HK-2 (cell line): Measurements from ENCODE around the gene GFAP.
"Not testable (repeated sequence)": the region's sequence is repeated elsewhere in the genome, so short reads cannot be mapped to it uniquely, and the experiment has no call there.

Source experiments
- DNase-seq: peaks from one replicate; pipeline ENCODE4 v3.0.0-alpha.2; 2018; ENCODE audit not compliant: unreplicated experiment

Gene GFAP

DNA sequence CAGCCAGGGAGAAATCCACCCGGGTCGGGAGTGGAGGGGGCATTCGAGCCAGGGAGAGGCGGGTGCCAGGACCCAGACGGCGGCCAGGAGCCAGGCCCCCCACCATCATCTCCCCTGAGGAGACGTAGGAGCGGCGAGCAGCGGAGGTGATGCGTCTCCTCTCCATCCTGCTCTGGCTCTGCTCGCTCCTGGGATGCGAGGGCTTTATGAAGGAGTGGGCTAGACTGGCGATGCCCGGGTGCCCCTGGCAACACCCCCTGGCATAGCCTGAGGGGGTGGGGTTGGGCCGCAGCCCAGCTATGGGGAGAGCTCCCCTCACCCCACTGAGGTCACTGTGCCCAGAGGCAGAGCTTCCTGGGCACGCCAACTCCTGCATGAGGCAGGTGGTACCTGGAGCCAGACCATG lies at the start of gene GFAP:
GFAP (minus strand) TSS at position 180 of the 406 bp plus-strand sequence; CDS start at position 166, 14 bp downstream.
- DNase-seq = no peak

DNA sequence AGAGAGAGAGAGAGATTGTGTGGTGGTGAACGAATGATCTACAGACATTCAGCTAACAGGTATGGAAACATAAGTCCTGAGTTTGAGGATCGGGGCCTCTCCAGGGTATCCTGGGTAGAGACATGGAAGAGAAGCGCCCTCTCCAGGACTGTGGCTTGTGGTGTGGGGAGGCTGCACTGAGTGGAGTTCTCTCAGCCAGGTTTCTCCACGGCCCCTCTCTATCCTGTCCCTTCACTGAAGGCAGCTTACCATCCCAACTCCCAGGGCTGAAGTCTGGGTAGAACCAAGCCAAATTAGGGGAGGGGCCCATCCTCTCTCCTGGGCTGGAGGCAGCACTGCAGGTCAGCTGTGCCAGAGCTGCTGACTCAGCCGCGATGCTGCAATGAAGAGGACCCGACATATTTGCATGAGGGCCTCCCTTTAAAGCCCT lies 46.6 kb upstream of the GFAP start:
- DNase-seq = no peak

DNA sequence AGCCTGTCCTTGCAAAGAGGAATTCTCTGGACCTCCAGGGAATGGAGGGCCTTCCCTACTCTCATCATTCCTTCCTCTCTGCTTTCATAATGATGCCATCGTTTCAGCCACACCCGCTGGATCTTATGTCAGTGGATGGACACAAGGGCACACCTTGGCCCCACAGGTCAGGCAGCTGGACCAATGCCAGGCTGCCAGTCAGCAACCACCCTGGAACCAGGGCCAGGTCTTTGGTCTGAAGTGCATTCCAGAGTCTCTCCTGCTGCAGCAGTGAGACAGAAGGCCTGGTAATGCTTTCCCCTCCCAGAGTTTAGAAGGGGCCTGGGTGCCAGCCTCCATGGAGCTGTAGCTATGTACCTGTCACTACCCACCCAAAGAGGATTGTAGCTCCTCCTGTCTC lies 45.4 kb upstream of the GFAP start:
- no peak for DNase-seq

DNA sequence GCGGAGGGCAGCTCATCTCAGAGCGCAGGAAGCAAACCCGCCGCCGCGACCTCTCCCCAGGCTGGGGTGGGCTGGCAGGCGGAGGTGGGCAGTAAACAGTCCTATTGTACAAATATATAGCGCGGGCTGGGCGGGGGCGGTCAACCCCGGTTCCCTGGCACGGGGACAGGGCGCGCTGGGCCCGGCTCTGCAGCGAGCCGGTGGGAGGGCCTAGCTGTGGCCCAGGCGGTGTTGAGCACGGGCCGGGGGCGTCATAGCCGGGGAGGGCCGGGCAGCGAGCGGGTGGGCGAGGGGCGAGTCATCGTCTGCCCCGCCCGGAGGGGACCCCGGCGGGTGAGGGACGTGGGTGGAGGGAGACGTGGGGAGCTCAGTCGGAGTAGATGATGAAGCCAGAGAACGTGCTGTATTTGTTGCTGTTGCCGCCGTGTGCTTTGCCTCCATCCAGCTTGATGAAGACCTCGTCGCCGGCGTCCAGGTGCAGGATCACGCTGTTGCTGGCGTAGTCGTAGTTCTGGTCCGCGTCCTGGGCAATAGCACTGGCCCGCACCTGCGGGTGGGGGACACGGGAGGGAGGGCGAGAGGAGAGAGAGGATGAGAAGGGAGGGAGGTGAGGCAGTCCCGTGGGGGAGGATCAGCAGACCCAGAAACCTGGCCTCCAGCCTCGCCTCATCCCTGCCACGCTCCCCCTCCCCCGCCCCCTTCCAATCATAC lies 44.7 kb upstream of the GFAP start:
- no peak for DNase-seq

DNA sequence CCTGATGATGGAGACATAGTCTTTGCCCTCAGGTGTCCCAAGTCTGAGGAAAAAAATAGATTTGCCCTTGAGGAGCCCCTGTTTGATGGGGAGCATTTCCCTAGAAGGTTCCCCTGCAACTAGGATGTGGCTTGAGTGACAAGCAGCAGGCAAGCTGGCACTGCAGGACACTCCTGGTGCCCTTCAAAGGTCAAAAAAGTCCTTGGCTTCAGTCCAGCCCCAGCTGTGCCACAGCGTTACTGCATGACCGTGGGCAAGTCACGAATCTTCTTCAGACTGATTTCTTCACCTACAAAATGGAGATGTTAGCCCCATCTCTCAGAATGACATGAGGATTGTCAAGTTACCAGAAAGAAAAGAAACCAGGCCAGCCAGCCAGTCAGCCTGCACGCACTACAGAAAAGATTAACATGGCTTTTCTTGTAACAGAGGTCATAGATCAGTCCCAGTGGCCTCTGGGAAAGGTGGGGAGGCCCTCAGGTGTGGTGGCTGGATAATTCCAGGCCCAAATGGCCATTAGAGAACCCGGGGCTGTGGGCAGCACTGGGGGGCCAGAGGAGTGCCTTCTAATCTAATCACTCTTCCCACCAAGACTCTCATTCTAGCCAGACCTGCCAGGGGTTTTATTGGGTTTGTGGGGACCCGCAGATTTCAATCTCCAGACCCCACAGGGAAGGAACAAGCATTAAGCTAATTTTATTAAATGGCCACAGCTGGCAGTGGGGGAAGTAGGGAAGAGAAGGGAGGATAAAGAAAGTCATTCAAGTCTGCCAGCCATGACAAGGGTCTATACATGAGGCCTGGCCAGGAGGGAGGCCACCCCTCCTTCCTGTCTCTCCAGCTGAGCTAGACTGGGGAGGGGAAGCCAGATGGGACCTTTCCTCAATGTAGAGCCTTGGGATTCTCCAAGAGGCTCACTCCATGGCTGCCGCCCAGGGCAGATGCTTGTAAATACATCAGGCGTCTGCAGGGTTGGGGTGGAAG lies 42.0 kb upstream of the GFAP start:
- no peak for DNase-seq

DNA sequence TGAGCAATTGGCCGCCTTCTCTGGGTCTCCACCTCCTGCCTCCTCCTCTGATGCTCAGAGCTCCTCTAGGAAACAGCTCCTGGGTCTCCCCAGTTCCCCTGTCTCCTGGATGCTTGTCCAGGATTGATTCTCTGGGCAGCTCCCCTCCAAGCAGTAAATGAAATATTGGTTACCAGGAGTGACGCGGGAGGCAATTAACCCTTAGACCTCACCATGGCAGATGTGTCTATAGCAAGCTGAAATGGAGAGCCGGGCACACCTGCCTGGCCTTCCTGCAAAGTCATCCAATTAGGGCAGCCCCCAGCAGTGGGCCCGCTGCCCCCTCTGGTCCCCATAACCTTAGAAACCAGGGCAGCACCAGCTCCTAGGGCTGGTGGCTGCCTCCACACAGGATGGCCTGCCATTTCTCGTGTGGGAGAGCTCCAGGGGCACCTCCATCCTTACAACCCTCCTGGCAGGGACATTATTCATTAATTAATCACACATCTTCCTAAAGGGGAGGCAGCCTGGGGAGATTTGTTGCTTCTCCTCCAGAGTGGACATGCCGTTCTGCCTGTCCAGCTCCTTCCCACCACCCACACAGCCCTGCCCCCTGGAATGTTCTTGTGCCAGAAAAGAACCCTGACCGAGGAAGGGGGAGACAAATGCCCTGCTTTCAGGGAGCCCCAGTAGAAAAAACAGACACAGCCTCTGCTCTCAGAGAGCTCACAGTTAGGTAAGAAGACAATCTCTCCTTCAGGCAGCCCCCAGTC lies 40.5 kb upstream of the GFAP start:
- no peak for DNase-seq

DNA sequence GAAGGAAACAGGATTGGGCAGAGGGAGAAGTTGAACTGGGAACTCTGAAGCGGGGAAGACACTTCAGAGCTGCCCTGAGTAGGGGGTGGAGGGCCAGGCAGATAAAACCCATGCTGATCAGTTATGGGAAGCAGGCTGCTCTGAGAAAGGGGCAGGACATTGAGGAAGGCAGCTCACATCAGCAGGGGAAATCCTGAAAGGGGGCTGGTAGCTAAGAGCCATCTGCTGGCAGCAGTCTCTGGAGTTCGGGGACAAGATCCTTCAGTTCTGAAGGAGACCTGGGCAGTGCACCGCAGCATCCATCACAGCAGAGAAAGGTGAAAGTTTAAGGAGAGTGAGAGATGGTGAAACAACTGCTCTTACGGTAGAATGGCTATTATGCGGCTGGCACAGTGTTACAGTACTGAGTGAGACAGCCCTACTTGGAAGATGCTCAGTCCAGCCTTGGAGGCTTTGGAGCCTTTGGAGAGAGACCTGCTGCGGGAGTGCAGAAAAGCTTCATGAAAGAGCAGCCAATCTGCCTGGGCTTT lies 37.7 kb upstream of the GFAP start:
- DNase-seq = no peak

DNA sequence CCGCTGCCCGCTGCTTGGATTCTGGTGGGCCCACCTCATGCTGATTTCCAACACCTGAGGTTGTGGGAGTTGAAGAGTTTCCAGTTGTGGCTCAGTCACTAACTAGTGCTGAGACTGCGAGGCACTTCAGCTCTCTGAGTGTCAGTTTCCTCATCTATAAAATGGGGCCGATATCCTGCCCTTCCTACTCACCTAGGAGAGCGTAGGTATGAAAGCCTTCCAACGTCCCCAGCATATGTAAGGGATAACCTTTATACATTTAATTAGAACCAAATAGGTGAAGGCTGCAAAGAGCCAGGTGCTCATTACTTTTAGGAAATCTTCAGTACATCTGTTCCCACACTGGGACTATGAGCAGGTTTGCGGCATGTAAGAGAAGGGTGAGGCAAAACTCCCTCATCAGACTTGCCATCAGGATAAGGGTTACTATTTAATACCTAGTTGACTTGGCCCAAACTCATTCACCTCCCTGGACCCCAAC lies 33.1 kb upstream of the GFAP start:
- no peak for DNase-seq

DNA sequence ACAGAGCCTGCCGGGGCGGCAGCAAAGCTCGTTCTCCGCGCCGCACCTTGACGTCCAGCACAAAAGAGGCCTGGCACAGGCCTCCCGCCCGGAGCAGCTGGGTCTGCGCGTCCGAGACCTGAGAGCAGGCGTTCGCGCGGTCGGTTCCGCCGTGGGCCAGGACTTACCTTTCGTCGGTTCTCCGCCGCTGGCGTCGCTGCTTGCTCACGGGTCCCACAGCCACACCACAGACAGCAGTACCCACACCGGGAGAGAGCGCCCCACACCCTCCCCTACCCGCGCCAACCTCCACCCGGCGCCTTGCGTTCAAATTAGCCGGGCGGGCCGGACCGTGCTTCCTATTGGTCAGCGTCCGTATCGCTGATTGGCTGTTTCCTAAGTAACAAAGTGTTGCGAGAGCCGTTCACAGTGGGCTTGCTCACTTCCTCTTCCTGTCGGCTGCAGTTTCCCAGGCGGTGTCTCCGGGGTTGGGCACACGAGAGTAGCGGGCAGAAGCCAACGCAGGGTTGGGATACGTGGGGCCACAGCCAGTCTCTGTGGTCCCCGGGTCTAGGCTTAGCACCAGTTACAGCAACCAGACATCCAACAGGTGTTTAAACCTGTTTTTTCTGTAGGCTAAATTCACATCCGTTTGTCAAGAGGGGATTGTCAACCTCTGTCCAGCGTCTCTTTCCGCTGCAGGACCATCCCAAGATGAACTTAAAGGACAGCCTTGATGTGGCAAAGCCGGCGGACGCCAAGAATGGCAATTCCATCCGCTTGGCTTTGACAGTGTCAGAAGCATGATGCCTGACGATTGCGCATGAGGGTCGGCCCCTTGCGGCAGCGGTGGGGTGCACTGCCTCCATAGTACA lies 32.4 kb upstream of the GFAP start, which contains the start of gene KIF18B:
KIF18B (minus strand) TSS at position 313 of the 854 bp plus-strand sequence. CDS start 11,429 bp downstream, outside the sequence.
- peak; percentile 95 for DNase-seq

DNA sequence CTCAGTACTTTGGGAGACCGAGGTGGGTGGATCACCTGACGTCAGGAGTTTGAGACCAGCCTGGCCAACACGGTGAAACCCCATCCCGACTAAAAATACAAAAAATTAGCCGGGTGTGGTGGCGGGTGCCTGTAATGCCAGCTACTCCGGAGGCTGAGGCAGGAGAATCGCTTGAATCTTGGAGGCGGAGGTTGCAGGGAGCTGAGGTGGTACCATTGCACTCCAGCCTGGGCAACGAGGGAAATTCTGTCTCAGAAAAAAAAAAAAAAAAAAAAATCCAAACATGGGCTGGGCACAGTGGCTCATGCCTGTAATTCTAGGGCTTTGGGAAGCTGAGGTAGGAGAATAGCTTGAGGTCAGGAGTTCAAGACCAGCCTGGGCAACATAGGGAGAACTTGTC lies 30.4 kb upstream of the GFAP start:
- DNase-seq = not testable (repeated sequence)

DNA sequence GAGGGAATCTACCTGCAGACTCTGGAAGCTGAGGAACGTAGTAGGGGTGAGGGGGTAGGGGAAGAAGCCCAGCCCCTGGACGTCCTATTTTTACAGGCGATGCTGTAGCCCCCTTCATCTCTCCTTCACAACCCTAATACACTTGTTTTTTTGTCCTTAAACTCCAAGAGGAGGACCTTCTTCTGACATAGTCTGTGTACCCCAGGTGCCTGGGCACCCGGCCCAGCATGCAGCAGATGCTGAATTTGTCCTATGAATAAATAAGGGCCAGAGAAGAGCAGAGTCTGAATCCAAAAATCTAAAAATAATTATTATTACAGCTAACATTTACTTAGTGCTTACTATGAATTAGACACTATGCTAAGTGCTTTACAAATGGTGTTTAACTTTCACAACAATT lies 27.2 kb upstream of the GFAP start:
- DNase-seq = no peak

DNA sequence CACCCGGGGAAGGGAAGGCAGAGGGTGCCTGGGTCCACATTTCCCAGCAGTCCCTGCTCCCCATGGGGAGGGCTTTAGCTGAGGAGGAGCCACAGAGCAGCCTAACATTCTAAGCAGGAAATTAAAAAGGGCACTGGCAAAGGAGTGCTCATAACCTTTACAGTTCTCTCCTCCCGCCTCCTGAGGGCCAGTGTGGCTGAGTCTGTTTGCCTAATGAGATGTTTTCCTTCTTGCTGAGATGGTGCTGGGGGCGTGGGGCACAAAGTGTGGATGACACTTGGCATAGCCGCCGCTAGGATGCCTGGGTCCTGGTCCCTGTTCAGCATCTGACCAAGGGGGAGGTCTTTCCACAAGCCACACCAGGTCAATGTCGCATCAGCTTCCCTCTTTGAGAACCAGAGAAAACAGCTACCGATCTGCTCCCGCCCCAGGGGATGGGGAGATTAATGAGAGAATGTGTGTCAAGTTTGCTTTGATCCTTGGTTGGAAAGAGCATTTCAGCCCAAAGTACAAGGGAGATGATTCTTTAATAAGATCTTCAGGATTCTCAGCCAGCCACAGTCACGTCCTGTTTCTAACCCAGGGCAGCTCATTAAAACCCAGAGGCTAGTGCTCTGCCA lies 26.5 kb upstream of the GFAP start:
- no peak for DNase-seq

DNA sequence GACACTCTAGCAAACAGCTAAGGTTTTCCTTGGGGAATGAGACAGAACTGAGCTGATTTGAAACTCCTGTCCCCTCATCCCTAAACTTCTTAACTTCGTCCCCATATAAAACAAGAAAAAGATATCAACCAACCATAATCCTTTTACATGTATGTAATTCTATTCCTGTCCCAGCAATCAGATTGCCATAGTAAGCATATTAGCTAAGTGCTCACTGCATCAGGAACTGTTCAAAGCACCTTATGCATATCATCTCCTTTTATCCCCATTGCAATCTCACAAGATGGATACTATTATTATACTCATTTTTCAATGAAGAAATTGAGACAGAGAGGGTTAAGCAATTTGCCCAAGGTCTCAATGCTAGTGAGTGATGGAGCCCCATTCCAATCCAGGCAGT lies 25.5 kb upstream of the GFAP start:
- DNase-seq = no peak

DNA sequence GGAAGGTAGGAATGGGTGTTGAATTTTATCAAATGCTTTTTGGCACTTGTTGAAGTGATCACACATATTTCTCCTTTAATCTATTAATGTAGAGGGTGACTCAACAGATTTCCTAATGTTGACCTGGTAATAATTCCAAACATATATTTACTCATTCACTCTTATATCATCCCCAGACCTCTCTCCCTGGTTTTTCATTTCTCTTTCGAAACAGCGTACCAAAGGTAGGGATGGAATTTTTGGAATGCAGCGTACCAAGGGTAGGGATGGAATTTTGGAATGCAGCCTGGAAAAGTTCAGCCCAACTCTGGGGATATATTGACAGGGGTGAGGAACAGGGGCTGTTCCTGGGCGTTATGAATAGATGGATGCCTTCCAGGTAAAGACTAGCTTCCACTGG lies 25.0 kb upstream of the GFAP start:
- no peak for DNase-seq

DNA sequence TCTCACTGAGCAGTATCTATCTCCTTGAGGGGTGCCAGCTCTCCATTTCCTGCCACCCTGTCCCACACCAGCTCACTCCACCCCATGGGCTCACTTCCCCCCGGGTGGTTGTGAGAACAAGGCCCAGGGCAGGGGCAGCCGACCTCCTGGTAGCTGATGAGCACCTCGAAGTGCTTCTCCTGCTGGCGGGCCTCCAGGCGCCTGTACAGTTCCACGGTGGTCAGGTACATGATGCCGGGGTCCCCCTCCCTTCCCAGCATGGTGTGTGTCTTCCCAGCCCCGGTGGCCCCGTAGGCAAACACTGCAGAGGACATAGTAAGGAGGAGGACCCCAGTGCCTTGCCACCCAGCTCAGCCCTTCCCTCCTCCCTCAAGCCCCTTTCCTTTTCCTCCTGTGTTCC lies 19.8 kb upstream of the GFAP start:
- no peak for DNase-seq

DNA sequence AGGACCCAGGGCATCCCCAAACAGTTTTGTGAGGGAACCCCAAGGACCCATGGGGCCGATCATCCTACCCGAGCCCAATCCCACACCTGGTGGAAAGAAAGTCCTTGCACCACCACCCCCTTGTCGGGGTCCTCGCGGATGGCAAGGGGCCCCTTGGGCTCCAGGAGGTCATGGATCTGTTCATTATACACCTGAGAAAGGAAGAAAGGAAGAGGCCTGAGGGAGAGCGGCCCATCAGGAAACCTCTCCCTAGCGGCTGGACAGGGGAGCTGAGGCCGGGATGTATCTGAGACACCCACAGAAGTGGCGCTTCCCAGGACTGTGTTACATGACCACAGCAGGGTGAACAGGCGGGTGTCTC lies 19.4 kb upstream of the GFAP start:
- DNase-seq = no peak

DNA sequence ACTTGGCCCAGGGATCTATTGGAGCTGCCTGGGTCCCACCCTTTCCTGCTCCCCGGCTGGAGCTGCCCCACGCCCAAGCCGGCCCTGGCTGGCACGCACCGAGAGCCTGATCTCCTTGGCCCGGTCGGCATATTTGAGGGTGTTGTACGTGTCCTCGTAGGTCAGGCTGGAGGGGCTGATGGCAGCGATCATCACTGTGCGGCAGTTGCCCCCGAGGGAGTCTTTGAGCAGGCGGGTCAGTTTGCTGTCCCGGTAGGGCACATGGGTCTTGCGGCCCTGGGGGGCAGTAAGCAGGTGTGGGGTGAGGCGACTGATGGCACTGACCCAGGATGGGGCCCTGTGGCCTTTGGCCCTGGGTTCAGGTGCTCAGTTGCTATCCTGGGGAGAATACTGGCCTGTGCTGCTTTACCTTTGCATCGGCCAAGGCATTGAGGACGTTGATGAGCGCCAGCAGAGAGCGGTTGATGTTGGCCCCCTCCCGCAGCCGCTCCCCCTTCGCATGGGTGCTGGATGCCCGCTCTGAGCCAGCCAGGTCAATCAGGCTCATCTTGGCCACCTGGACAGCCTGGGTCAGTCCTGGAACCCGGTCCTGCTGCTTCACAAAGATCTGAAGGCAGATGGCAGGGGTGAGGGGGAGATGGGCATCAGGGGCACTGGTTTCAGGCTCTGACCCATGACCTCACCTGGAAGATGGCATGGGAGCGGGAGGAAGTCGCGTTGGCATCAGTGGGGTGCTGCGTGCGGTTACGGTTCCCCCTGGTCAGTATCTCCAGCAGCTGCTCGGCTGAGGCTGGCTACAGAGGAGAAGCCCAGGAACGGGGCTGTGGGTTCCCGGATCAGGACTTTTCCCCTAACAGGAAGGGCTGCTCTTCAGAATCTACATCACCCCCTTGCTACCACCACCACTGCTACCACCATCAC lies 18.8 kb upstream of the GFAP start:
- DNase-seq = no peak

DNA sequence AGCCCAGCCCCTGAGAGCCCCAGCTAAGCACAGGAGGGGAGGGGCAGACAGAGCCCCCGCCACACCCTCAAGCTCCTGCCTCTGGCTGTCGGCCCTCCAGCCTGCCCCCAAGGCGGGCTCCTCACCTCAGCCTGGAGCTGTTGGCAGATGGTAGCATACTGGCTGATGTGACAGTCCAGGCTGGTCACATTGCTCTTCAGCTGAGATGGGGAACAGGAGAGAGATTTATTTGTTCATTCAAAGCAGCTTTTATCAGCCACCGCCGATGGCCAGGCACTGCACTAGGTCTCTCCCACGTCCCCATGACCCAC lies 17.4 kb upstream of the GFAP start:
- no peak for DNase-seq

DNA sequence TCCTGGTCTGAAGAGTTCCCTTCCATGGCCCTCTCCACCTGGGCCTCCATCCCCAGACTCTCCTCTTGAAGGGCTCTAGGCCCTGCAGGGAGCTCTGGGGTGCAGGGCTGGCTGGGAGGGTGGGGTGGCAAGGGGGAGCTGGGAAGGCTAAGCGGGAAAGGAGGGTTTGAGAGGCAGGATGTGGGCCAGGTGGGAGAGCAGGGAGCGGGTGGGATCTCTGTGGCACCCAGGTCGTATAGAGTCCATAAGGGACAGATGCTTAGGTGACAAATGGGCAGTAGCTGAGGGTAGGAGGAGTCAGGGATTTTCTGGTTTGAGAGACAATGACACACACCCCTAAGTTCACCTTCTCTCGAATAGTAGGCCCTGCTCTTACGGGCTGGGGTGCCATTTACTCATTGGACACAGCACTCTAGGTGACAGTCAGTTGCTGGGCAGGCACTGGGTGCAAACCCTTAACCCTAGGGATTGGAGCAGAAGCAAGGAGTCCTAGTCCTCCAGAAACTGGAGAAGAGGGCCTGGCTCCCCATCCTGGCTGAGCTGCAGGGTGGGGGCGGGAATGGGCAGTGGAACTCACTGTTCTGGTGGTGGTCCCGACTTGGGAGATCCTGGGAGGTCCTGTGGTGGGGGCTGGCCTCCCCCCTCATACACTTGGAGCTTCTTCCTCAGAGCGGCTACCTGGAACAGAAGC lies 16.9 kb upstream of the GFAP start:
- DNase-seq = no peak
